Breast epithelium (tissue), 4 donors: ENCODE data around the gene HIF1A. TPM values are rescaled to one million over a fixed set of nuclear protein-coding genes. Genes with fewer than 3 reads are reported as not detected.

Experiments
- DNase-seq, 2 donors: peaks; one replicate each; pipeline ENCODE4 v3.0.0-alpha.2; 2019; ENCODE audit warnings: low spot score in 2 of 2
- H3K27ac ChIP-seq, 2 donors: fragments of 200-600 bp; sonication (generic) in 1 of 2; one replicate each; pipeline ENCODE4 v1.5.1; 2016 to 2019; ENCODE audit warnings: mild to moderate bottlenecking in 1 of 2
- H3K27me3 ChIP-seq, 2 donors: fragments of 200-600 bp; sonication (generic) in 1 of 2; one replicate each; pipeline versions ENCODE4 v1.5.1 to v1.6.0; 2017 to 2019; ENCODE audit warnings: control low read depth in 1 of 2, mild to moderate bottlenecking in 1 of 2
- H3K36me3 ChIP-seq: fragments of 200-600 bp; one replicate; pipeline ENCODE4 v1.5.1; 2019
- H3K4me1 ChIP-seq, 2 donors: fragments of 200-600 bp; sonication (generic); one replicate each; pipeline ENCODE4 v1.5.1; 2016 to 2019; ENCODE audit warnings: control low read depth in 1 of 2
- H3K4me3 ChIP-seq, 3 donors: fragments of 200-600 bp; sonication (generic); 1 replicate in 2 of 3; 2 replicates in 1 of 3; pipeline ENCODE4 v1.5.1; 2016 to 2019; ENCODE audit warnings: mild to moderate bottlenecking in 3 of 3, moderate library complexity in 2 of 3
- H3K9me3 ChIP-seq, 2 donors: fragments of 200-600 bp; sonication (generic) in 1 of 2; one replicate each; pipeline ENCODE4 v1.5.1; 2016 to 2019; ENCODE audit warnings: control low read depth in 1 of 2
- POLR2A ChIP-seq: fragments of 450-650 bp; IDR thresholded peaks from one replicate; pipeline ENCODE4 v1.6.1; 2016; ENCODE audit warnings: antibody characterized with exemption, mild to moderate bottlenecking, moderate library complexity
- POLR2AphosphoS5 ChIP-seq, 3 donors: sonication (generic); formaldehyde crosslinking; IDR thresholded peaks; one replicate each; pipeline ENCODE4 v1.6.1; 2017; ENCODE audit warnings: antibody characterized with exemption in 3 of 3
- intact Hi-C: fragments of 100-400 bp; cut with DNase I; formaldehyde crosslinking; loops from one replicate; pipeline ENCODE4 v1.15.1; 2023; ENCODE audit warnings: low total_unique reads
- total RNA-seq, 3 donors: library from RNA; depleted of rRNA; stranded (reverse); fragments of >200 nt; gene quantifications; one replicate each; pipeline ENCODE4 v1.1.0, GENCODE V29; 2016
- TF ChIP-seq, protein P1 (sequence below), 3 donors: fragments of 450-650 bp; IDR thresholded peaks; one replicate each; pipeline ENCODE4 v1.5.1; 2016 to 2017; ENCODE audit warnings: antibody characterized with exemption in 3 of 3, mild to moderate bottlenecking in 3 of 3, moderate library complexity in 3 of 3

The HIF1A gene
- total RNA-seq, 3 donors from 2014 or later, result 64.8 to 104 (median 92.3) TPM

DNA sequence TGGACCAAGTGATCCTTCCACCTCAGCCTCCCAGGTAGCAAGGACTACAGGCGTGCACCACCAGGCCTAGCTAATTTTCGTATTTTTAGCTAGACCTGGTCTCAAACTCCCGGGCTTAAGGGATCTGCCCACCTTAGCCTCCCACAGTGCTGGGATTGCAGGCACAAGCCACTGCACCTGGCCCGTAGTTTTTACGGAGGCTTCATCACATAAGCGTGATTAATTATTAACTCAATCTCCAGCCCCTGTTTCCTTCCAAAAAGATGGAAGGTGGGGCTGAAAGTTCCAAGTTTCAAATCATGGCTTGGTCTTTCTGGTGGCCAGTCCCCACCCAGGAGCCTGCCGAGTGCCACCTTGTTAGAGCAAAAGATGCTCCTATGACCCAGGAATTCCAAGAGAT lies 22.5 kb upstream of the HIF1A start:
- H3K9me3 ChIP-seq, result no peaks in the 10 kb centered on the region
- TF ChIP-seq, protein P1, sequence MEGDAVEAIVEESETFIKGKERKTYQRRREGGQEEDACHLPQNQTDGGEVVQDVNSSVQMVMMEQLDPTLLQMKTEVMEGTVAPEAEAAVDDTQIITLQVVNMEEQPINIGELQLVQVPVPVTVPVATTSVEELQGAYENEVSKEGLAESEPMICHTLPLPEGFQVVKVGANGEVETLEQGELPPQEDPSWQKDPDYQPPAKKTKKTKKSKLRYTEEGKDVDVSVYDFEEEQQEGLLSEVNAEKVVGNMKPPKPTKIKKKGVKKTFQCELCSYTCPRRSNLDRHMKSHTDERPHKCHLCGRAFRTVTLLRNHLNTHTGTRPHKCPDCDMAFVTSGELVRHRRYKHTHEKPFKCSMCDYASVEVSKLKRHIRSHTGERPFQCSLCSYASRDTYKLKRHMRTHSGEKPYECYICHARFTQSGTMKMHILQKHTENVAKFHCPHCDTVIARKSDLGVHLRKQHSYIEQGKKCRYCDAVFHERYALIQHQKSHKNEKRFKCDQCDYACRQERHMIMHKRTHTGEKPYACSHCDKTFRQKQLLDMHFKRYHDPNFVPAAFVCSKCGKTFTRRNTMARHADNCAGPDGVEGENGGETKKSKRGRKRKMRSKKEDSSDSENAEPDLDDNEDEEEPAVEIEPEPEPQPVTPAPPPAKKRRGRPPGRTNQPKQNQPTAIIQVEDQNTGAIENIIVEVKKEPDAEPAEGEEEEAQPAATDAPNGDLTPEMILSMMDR (IDR thresholded peaks at IDR 0.05), result no peak
- no peak for TF ChIP-seq POLR2AphosphoS5 (IDR thresholded peaks at IDR 0.05)
- H3K4me1 ChIP-seq, result no peaks in the 10 kb centered on the region
- H3K36me3 ChIP-seq, result no peaks in the 10 kb centered on the region
- no peak for DNase-seq
- intact Hi-C loops, result no loop called here
- no peak overlapping the region for H3K27ac ChIP-seq
- no peak overlapping the region for H3K4me3 ChIP-seq
- no peaks in the 10 kb centered on the region for H3K27me3 ChIP-seq

DNA sequence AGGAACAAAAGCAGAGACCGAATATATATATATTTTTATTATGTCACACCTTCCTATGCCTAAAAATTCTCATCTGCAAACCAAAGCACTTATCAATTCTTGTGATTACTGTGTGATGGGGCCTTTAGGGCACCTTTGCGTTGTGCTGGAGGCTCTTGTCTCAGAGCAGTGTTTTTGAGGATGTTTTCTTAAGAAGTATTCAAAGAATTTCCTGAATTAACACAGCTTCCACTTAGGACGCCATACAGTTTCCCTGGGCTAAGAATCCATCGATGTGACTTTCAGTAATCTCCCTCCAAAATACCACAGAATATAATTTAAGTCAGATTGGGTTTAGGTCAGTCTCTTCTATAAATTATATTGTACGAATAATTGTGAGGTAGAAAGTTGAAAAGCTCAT lies 22.0 kb upstream of the HIF1A start:
- Histone ChIP-seq H3K4me3 (no peak overlapping the region), H3K27me3 (no peaks in the 10 kb centered on the region), H3K9me3 (no peaks in the 10 kb centered on the region), H3K27ac (no peak overlapping the region), H3K36me3 (no peaks in the 10 kb centered on the region), H3K4me1 (no peaks in the 10 kb centered on the region)
- intact Hi-C loops, result no loop called here
- DNase-seq, result no peak
- no peak for TF ChIP-seq POLR2A
- TF ChIP-seq, protein P1 (IDR thresholded peaks at IDR 0.05), result no peak
- TF ChIP-seq POLR2AphosphoS5 (IDR thresholded peaks at IDR 0.05), result no peak

DNA sequence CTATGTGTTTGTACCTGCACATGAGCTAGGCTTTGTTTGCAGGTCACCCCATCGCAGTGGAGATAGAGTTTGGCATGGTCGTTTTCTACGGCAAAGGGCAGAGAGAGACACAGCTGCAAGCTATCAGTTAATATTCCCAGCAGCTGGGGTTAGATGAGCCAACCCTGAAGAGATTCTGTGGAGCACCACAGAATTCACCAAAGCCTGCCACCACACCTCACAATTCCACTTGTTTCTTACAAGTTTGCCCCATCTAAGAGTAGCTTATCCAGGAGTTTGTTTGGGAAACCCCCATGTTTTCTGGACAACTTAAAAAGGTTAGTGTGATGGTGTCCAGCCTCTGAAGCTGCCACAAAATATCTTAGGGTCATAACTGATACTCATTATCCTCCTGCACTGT lies 20.0 kb upstream of the HIF1A start:
- Histone ChIP-seq H3K9me3 (no peaks in the 10 kb centered on the region), H3K27ac (no peak overlapping the region), H3K4me3 (no peak overlapping the region), H3K27me3 (no peaks in the 10 kb centered on the region), H3K36me3 (no peaks in the 10 kb centered on the region), H3K4me1 (no peaks in the 10 kb centered on the region)
- intact Hi-C loops, result no loop called here
- DNase-seq, result no peak
- TF ChIP-seq POLR2AphosphoS5 (IDR thresholded peaks at IDR 0.05), result no peak
- no peak for TF ChIP-seq POLR2A
- TF ChIP-seq, protein P1 (IDR thresholded peaks at IDR 0.05), result no peak

DNA sequence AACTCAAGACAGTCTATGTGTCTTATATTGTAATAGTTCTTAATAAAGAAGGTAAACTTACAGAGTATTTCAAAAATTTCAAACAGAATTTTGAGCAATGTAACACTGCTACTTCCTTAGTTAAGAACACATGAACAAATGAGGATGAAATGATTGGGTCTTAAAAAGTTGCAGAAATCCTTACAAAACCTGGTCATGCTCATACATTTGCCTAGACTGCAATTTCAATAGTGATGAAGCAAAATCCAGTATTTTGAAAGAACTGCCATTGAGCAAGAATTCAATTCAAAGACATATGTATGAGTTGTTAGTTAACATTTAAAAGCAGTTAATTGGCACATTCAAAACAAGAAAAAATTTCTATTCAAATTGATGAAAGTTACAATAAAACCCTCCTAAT lies 17.8 kb upstream of the HIF1A start:
- no peak for DNase-seq
- Histone ChIP-seq H3K4me1 (no peaks in the 10 kb centered on the region), H3K27me3 (no peaks in the 10 kb centered on the region), H3K27ac (no peak overlapping the region), H3K4me3 (no peak overlapping the region), H3K9me3 (no peaks in the 10 kb centered on the region), H3K36me3 (no peaks in the 10 kb centered on the region)
- intact Hi-C loops, result no loop called here
- TF ChIP-seq, protein P1 (IDR thresholded peaks at IDR 0.05), result no peak
- no peak for TF ChIP-seq POLR2A
- TF ChIP-seq POLR2AphosphoS5 (IDR thresholded peaks at IDR 0.05), result no peak

DNA sequence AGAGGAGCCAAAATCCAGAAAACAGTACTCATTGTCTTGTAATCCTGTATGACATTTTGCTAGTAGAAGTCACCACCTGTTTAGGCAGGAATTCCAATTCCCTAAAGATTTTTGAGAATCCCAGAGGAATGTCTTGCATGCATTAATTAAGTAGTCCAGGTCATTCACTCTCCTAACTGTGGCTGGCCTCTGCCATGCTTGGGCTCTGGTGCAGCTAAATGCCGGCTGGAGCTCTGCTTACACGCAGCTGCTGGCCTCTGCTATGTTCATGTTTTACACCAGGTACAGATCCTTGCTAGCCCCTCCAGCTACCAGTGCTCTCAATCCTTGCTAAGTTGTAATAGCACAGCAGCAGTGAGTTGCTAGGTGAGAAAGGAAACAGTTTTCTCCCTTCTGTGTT lies 16.3 kb upstream of the HIF1A start:
- no peaks in the 10 kb centered on the region for H3K9me3 ChIP-seq

More for the DNA sequence above, 16.3 kb upstream of the HIF1A start:
- no peaks in the 10 kb centered on the region for H3K36me3 ChIP-seq
- H3K27me3 ChIP-seq, result no peaks in the 10 kb centered on the region
- DNase-seq, result no peak
- H3K27ac ChIP-seq, result no peak overlapping the region
- no peak overlapping the region for H3K4me3 ChIP-seq
- intact Hi-C loops, result no loop called here
- no peaks in the 10 kb centered on the region for H3K4me1 ChIP-seq
- TF ChIP-seq, protein P1 (IDR thresholded peaks at IDR 0.05), result no peak
